HG03159 (cell line): Measurements from ENCODE around the gene SNX13.

ENCODE experiments used
- ATAC-seq: cut with Tn5 transposase; IDR thresholded peaks from one replicate; pipeline ENCODE4 v1.9.1; 2021; ENCODE audit warnings: mild to moderate bottlenecking, moderate library complexity; ENCODE audit not compliant: unreplicated experiment

The SNX13 gene

DNA sequence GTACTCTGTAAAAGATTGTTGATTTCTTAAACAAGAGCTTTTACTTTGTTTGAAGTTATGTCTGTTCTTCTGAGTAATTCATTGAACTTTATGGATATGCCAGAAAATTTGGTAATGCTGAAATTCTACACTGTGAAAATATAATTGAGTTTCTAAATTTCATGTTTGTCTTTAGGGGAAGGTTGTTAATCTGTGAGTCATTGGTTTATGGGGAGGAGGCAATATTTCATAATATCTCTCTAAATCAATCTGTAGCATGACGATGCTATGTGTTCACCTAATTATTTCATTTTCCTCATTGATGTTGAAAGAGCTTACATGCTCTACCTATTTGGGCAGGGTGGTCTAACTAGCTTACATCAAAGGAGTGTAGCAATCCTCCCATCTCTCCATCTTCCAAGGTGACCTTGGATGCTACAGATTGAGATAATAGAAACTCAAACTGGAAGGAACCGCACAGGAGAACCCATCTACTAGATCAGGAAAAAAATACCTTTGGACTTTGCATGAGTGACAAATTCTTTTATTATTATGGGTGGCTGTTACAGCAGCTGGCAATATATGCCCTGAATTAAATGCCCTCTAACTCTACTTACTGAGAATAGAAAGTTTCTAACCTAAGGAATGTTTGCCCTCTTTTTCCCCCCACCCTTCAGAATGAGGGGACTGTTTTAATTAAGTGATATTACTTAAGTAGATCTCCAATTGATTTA lies 8.4 kb upstream of the SNX13 start:
- ATAC-seq: no peak

DNA sequence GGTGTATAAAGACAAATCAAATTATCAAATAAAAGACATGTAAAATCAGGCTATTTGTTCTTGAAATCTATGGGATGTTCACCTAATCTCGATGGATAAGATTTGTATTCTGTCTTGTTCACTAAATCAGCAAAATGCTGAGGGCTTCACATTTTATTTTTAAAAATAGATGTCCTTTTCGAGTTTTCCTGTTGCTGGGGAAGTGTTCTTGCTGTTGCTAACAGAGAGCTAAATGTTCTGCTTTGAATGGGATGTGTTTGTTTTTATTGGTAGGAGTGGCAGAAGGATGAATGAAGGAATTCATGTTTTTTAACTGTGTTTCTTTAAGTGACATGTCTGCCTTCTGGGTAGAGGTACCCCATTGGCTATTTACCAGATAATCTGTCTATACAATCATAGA lies 7.3 kb upstream of the SNX13 start:
- ATAC-seq: no peak

DNA sequence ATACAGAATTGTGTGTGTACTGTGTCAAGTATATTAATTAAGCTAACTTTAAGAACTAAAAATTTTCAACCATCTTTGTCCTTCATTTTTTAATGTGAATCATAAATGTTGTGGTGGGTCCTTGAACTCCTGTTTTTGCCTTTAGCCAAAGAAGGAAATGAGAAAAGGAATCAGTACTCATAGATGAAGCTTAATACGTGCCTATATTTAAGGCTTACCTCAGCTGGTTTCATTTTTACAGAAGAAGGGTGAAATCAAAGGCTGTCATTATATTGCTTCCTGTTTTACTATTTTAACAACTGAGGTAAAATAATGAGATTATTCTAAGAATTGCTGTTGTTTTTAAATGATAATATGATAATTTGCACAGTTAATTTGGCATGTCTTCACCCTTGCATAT lies 6.3 kb upstream of the SNX13 start:
- peak; percentile 72 for ATAC-seq

DNA sequence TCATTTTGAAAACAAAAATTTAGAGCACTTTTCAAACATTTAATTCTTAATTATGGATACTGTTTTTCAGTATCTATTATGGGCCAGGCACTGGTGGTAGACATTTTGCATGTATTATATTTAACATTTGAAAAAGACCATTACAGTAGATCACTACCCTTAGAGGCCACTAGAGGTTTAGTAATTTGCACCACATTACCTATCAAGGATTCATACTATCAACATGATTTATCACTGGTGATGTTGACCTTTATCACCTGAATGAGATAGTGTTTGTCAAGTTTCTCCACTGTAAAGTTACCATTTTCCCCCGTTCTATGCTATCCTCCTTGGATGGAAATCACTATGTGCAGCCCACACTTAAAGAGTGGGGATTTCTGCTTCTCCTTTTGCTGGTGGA lies 4.4 kb upstream of the SNX13 start:
- no peak for ATAC-seq

DNA sequence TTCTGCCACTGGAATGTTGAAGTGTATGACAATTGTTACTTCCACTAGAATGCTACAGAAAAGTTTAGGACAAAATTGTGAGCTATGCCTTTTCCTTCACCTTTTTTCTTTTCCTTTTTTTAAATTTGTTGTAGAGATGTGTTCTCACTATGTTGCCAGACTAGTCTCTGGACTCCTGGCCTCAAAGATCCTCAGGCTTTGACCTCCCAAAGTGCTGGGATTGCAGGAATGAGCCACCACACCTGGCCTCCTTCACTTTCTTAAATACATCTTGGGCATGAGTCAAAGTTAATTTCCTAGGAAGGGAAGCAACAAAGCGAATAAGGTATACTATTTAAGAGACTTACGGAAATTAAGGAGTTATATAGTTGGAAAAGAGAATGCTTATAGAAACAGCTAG lies 2.7 kb upstream of the SNX13 start:
- no peak for ATAC-seq

DNA sequence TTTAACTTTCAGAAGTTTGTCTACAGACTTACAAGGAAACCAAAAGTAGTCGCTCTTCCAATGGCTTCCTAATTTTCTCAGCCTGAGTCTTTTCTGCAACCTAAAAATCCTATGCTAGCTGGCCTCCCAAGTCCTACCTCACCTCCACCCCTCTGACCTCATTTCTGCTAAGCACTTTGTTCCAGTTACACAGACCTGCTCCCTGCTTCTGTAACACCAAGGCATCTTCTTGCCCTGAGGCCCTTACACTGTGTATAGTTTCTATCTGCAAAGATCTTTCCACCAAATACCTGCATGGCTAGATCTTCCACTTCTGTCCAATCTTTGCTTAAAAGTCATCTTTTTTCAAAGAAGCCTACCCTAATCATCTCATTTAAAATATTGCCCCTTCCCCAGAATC lies 1.9 kb upstream of the SNX13 start:
- ATAC-seq: no peak

DNA sequence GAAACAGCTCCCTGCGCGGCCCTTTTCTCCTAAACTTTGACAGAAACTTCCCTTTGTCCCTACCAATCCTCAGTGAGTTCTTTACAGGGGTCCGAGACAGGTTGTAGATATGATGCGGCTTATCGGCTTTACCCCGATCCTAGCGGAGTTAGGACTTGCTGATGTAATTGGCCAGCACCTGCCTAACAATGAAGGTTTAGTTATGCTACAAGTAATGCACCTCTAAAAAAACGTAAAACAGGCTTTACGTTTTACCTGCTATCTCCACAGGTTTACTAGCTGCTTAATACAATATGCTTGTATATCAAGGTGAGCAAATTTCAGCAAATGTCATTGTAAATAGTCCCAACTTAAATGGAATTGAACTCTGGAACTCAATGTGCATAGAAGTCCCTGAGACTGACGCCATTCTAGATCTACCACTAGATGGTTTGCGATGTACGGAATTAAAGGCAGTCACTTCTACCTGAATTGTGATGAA lies 697 bp upstream of the SNX13 start:
- ATAC-seq: no peak

DNA sequence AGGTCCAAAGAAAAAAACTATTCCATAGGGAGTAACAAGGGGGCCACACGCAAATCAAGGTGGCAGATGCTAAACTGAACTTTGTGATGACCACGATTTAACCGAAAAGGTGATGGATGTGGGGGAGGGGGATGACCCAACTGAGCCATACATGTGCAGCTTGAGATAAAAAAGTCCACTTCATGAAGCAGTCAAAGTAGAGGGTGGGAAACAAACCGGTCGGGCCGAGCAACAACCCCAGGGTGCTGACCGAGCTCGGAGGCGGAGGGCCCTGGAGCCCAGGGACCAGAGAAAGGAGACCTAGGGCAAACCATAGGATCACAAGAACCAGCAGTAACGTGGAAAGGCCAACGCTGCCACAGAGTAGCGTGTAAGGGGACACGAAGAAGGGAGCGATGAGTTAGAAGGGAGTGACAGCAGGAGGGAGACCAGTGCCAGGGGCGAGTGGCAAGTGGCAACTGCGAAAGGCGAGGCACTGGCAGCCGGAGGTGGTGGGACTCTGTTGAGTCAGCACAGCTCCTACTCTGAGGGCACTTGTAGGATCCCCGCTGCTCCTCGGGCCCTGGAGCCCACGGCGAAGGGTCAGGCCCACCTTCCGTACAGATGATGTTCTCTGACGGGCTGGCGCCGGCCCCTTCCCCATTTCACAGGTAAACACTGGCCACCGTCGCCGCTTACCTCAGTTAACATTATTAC lies 540 bp downstream of the SNX13 start:
- peak; percentile 36 for ATAC-seq

DNA sequence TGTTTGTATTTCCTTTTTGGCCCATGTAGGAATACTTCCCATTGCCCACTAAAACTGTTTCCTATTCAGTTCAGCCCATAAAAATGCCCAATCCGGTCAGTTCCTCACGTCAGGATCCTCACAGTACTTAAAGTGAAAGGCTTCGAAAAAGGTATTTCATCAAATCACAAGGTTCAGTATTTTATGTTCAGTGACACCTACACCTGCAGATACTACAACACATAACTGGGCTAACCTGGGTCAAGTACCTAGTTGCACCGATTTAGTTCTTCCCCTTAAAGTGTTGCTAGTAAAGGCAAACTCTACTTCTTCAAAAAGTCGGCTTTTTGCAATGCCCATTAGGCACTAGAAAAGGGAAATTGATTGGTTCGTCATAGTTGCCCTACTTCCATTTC lies 1.1 kb downstream of the SNX13 start:
- no peak for ATAC-seq

DNA sequence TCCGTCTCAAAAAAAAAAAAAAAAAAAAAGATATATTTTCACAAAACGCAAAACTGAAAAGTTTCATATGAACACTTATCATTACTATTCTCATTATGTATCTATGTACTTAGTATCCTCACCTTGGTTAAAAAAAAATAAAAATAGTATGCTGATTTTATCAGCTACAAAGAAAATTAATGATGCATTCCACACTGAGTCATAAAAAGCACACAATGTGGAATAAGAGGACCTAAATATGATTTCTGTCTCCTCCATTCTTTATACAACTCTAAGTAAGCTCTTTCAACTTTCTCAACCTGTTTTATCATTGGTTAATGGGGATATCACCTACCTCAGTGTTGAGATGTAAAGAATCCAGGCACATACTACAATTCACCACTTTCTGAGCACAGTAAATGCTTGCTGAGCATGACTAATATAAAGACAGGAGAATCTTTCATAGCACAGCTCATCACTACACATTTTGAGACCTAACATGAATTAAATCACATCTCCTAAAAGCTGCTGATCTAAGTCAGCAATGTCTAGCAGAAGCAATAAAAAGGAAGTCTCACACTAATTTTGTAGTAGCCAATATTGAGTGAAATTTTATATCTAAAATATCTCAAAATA lies 2.7 kb downstream of the SNX13 start:
- no peak for ATAC-seq

DNA sequence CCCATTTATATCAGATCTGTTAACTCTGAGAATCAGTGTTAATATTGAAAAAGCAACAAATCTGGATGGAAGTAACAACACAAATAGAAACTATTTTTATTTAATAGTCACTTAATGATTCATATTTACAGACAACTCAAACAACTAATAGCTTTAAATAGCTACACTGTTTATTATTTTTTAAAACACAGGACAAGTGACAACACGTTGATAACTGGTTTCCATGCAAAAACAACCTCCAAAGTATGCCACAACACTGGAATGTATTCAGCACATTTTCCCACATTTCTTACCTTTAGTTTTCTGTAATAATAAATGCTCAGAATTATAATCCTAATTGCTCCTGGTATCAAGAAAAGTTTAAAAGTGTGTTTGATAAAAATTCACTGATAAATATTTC lies 4.0 kb downstream of the SNX13 start:
- ATAC-seq: no peak

DNA sequence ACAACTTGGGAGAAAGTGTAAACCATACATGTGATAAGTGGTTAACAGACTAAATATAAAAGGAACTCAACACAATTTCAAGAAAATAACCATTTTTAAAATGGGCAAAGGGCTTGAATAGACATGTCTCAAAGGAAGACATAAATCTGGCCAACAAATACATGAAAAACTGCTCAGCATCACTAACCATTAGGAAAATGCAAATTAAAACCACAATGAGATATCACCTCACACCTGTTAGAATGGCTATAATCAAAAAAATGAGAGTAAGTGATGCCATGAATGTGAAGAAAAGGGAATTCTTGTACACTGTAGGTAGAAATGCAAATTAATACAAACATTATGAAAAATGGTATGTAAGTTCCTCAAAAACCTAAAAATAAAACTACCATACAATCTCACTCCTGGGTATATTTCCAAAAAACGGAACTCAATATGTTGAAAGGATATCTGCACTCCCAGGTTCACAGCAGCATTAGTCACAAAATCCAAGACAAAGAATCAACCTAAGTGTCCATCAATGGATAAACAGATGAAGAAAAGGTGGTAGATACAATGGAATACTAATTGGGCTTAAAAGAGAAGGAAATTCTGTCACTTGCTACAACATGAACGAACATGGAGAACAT lies 5.6 kb downstream of the SNX13 start:
- no peak for ATAC-seq

DNA sequence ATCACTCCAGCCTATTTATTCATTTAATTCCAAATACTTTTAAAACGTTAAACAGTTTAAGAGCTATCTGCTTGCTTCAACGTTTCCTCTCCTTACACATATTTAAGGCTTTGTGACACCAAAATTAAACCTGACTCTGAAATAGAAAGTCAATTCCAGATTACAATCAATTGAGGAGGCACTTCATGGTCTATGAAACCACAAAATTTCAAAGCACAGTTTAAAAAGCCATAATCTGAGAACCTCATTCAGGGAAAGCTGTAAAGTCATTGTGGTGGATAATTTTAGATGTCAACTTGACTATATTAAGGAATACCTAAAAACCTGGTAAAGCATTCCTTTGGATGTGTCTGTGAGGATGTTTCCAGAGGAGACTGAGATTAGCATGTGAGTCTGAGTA lies 6.2 kb downstream of the SNX13 start:
- no peak for ATAC-seq

DNA sequence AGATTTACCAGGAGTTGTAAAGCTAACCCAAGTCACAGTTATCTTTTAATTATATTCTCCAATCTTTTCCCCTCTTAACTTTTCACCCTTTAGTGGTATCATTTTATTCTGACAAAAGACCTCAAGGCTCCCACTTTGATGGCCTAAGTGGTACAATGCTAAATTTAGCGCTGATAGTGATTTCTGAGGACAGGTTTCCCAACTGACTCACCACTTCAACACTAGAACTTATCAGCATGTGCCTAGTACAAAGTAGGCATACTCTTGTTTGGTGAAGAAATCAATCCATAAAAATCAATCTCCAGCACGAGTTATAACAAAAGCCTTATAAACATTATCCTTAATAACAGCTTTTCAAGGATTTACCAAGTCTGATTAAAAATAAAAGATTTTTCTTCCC lies 7.5 kb downstream of the SNX13 start:
- no peak for ATAC-seq

DNA sequence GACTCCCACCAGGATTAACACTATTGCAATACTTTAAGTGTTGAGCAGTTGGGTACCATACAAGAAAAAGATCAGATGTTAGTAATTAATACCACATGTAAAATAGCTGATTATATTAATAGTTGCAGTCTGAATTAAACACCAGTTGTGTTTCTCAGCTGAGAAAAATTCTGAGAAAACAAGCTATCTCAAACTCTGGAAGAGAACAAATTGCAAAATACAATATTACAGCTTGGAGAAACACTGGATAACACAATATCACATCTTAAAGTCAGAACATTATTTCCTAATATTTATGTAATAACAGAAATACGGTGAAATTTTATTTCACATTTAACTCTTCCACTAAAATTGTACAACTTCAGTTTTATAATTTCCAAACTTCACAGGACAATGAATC lies 9.2 kb downstream of the SNX13 start:
- no peak for ATAC-seq

DNA sequence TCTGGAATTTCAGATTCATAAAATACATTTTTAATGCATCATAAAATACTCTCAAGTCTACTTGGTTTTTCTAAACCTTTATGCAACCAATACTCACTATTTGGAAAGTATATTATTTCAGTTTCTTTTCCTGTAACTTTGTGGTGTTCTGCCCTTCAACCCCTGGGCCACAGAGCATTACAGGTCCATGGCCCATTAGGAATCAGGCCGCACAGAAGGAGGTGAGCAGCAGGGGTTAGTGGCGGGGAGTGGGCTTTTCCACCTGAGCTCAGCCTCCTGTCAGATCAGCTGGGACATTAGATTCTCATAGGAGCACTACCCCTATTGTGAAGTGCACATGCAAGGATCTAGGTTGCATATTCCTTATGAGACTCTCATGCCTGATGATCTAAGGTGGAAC lies 9.7 kb downstream of the SNX13 start:
- no peak for ATAC-seq

DNA sequence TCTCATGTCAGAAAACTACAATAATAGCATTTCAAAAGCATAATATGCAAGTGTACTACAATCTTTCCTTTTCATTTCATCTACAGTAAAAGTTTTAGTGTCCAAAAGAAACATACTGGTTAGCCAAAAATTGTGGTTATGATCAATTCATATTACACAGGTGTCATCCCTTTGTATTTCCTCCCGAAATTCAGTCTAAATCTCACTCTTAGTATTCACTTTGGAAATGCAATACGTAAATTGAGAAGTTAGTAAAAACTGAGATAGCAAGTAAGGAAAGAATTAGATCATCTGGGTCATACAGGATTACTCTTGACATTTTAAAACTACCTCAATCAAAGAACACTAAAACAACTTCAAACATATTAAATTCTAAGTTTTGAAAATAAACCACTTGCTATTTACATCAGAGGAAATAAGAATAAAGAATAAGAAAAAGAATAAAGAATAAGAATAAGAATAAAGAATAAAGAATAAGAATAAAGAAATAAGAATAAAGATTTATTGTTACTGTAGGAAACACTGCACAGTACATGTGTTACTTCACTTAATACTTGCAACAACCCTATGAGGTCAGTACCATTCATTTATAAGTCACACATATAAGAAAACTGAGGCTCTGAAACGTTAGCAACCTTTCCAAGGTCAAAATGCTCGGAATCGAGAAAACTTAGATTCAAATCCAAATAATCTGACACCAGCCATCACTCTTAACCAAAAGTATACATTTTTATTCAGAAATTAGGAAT lies 10.5 kb downstream of the SNX13 start:
- no peak for ATAC-seq

DNA sequence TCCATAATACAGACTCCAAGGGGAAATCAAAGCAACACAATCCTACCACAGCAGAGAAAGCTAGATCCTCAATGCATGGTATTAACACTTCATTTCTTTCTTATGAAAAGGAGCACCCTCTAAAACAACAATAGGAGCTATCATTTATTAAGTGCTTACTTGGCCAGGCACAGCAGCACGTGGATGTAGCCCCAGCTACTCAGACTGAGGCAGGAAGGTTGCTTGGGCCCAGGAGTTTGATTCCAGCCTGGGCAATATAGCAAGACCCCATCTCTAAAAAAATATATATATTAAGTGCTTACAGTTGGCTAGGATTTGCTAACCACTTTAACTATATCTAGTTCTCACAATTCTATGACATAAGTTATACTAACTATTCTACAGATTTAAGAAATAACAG lies 12.2 kb downstream of the SNX13 start:
- no peak for ATAC-seq

DNA sequence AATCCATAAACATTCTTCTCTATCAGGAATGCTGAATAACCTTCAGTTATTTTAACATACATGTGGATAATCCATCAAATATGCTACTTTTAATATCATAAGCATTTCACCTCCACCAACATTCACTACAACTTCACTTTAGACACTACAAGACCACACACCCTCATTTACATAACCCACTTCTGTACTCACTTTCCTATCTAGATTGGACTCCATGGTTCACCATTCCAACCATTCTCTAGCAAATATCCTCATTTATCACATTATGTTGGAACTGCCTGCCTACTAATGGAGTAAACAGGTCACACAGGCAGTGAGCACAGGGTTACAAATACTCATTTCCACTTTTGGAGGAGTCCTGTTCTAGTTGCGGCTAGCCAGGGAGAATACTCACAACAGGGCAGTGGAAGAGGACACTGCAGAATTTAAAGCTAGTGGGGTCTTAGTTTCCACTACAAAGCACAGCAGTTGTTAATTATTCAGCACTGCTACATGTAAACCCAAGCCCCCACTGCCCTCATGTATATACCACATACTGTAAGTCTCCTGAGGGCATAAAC lies 18.4 kb downstream of the SNX13 start:
- ATAC-seq: no peak

DNA sequence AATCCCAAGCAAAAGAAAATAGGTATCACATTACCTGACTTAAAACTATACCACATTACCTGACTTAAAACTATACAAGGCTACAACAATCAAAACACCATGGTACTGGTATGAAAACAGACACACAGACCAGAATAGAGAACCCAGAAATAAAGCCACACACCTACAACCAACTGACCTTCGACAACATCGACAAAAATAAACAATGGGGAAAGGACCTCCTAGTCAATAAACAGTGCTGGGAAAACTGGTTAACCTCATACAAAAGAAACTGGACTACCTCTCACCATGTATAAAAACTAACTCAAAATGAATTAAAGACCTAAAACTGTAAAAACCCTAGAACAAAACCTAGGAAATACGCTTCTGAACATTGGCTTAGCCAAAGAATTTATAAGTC lies 22.5 kb downstream of the SNX13 start:
- ATAC-seq: no peak

DNA sequence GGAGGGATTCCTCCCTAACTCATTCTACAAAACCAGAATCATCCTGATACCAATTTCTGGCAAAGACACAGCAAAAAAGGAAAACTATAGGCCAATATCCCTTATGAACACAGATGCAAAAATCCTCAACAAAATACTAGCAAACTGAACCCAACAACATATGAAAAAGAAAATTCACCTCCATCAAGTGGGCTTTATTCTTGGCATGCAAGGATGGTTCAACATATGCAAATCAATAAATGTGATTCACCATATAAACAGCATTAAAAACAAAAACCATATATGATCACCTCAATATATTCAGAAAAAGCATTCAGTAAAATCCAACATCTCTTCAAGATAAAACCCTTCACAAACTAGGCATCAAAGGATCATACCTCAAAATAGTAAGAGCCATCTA lies 23.5 kb downstream of the SNX13 start:
- ATAC-seq: no peak
